A549 treated with dexamethasone at 1 μM for 4 hours (cell line): ENCODE results near the gene SMCO1. TPM values are rescaled to one million over a fixed set of nuclear protein-coding genes. Genes with fewer than 3 reads are reported as not detected.

ENCODE experiments used
- total RNA-seq: library from RNA; stranded (reverse); fragments of 200-300 nt; extraction: Qiagen RNA extraction; gene quantifications from 5 replicates; pipeline ENCODE4 v1.2.3, GENCODE V29; 2022

Gene SMCO1
- total RNA-seq: not detected in 5 replicates

GRCh38 chr3:196514913-196515621 lies at the start of gene SMCO1:
Gene SMCO1, minus strand, starts transcription at chr3:196515346. Its CDS starts 137 bp downstream, at chr3:196515209.

GRCh38 chr3:196503196-196504076 lies 11.7 kb downstream of the SMCO1 start, which contains the start of gene RNF168:
Gene RNF168, minus strand, starts transcription at chr3:196503768. Its CDS starts 595 bp downstream, at chr3:196503173.

Other genes with a start within 250 kb of the SMCO1 start
- 30.6 to 39.2 TPM (median 38.3 TPM) in 5 replicates for gene PCYT1A, start 227.6 kb downstream of the SMCO1 start, total RNA-seq
- gene DYNLT2B, start 197.1 kb downstream of the SMCO1 start, total RNA-seq: 21.7 to 25.7 TPM (median 22.7 TPM) in 5 replicates
- gene TM4SF19, start 177.0 kb downstream of the SMCO1 start, total RNA-seq: 7.0 to 8.6 TPM (median 7.8 TPM) in 5 replicates
- gene UBXN7, start 82.9 kb downstream of the SMCO1 start, total RNA-seq: 6.6 to 12.4 TPM (median 11.5 TPM) in 5 replicates
- gene RNF168, start 11.6 kb downstream of the SMCO1 start, total RNA-seq: 3.7 to 5.0 TPM (median 4.6 TPM) in 5 replicates
- gene WDR53, start 53.2 kb upstream of the SMCO1 start, total RNA-seq: 8.9 to 11.7 TPM (median 10.2 TPM) in 5 replicates
- 6.3 to 8.8 TPM (median 7.7 TPM) in 5 replicates for gene FBXO45, start 53.3 kb upstream of the SMCO1 start, total RNA-seq
- 0.03 to 0.04 TPM (median 0.04 TPM) in 3 of 5 replicates, not detected in the others for gene NRROS, start 124.3 kb upstream of the SMCO1 start, total RNA-seq
- 2.1 to 2.9 TPM (median 2.8 TPM) in 5 replicates for gene CEP19, start 196.9 kb upstream of the SMCO1 start, total RNA-seq
- gene PIGX, start 197.0 kb upstream of the SMCO1 start, total RNA-seq: 28.1 to 31.6 TPM (median 31.2 TPM) in 5 replicates
- gene PAK2, start 224.5 kb upstream of the SMCO1 start, total RNA-seq: 31.1 to 45.8 TPM (median 43.1 TPM) in 5 replicates